NK-92 (cell line): ENCODE measurements around the gene AHCYL2.
"Not testable (repeated sequence)": the region's sequence is repeated elsewhere in the genome, so short reads cannot be mapped to it uniquely, and the experiment has no call there.

ENCODE experiments used
- DNase-seq: peaks from one replicate; lab custom pipeline; 2025; ENCODE audit not compliant: unreplicated experiment; lab: John Stamatoyannopoulos, UW

Gene AHCYL2

DNA sequence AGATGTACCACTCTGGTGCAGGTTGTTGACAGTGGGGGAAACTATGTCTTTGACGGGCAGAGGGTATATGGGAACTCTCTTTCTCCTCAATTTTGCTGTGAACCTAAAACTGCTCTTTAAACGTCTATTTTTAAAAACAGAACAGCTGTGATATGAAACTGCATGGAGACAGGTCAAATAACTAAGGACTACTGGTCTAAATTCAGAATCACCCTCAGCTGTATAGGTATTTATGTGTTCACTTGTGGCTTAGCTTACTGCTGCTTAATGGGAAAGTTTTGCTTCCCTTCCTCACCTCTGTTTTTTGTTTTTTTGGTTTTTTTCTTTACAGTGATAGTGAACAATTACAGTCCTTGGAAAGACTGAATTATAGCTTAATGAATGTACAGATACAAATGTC, 122.5 kb downstream of the AHCYL2 start:
- no peak for DNase-seq

DNA sequence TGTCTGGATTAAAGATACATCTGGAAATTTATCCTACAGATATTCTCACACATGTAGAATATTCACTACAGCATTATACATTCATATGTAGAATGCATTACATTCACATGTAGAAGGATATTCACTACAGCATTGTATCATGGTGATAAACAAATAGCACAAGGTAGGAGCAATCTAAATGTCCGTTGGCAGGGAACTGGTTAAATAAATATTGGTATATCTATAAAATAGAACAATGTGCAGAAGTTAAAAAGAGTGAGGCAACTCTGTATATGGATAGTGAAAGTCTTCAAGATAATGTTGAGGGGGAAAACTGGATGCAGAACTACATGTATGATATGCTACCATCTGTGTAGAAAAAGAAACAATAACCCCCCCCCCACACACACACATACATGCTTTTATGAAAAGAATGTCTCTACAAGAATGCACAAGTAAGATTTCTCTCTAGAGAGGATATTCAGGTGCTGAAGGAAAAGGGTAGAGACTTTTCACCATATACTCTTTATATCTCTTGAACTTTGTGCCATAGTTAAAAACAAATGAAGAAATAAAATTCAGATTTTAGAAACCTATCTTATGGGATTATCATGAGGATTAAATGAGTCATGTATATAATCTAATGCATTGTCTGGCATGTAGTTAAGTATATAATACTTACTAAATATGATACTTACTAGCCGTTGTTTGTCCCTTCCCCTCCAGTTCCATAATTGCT, 123.4 kb downstream of the AHCYL2 start:
- DNase-seq: no peak

DNA sequence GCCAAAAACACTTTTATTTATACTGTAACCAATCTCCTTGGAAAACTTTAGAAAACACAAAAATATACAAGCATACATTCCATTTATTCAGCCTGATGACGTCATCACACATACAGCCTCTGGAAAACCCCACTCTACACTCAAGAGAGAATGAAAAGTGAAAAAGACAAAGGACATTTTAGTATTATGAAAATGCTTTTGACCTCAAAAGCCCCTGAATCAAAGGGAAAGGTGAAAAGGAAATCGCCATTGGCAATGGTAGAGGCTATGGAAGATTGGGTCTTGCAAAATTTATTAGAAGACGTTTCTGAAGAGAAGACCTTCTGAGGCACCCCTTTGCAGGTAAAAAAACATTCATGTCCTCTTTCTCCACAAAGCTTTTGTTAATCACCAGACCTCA, 126.5 kb downstream of the AHCYL2 start:
- DNase-seq: no peak

DNA sequence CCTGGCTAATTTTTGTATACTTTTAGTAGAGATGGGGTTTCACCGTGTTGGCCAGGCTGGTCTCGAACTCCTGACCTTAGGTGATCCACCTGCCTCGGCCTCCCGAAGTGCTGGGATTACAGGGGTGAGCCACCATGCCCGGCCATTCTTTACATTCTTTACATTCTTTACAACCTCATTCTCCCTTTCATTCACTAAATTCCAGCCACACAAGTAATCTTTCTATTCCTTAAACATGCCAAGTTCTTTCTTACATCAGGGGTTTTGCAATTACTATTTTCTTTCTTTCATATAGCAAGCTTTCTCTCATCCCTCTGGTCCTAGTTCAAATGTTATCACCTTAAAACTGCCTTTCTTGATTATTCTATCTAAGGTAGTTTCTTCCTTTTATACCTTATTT, 128.3 kb downstream of the AHCYL2 start:
- not testable (repeated sequence) for DNase-seq

DNA sequence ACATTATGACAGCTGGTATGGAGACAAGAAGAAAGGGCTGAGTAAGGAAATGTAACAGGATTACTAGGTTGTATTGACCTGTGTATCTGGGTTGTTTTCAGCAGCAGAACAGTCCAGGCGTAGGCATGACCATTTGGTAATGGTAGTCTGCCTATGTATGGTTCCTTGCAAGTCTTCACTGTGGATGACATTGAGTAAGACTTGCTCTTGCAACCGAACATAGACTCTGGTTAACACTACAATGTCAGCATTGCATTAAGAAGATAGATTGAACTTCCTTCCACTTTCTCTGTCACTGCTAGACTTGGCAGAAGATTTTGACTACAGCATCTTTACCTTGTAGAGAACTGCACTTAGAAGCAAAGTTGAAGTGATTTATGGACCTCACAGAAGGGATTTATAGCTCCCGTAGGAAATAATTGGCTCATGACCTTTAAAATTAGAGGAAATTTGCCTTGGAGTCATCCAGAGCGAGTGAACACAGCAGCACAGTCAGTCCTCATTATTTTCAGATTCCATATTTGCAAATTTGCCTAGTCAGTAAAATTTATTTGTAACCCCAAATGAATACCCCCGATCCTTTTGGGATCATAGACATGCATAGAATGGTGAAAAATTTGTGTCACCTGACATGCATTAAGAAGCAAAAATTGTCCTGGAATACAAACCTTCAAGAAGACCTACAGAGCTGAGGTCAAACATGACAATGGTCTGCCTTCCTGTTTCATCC, 129.8 kb downstream of the AHCYL2 start:
- no peak for DNase-seq

DNA sequence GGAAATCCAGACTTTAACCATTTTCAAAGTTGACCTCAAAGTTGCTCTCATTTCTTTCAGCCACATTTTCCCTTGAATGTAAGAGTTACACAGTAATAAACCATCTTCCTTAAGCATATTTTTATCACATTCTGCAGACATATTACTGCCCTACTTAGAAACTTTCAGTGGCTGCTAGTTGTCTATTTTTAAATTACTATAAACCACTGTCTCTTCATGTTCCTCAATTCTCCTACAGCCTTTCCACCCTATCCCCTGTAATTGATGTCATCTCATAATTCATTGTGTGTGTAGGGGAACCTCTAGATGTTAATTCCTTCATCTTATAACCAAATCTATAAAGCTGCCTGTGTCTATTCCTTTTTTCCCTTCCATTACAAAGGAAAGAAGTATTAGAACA, 131.3 kb downstream of the AHCYL2 start:
- DNase-seq: no peak

DNA sequence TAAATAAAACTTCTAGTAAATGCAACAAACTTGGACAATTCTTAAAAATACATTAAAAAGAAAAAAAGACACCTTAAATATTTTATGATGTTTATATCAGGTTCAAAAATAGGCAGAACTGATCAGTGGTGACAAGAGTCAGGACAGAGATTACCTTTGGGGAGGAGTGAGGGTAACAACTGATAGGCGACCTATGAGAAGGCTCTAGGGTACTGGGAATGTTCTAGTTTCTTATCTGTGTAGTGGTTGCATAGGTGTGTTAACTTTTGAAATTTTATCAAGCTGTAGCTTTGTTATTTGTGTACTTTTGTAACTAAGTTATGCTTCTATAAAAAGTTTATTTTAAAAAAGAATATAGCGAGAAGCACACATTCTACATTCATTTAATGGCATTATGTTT, 134.3 kb downstream of the AHCYL2 start:
- DNase-seq: no peak

DNA sequence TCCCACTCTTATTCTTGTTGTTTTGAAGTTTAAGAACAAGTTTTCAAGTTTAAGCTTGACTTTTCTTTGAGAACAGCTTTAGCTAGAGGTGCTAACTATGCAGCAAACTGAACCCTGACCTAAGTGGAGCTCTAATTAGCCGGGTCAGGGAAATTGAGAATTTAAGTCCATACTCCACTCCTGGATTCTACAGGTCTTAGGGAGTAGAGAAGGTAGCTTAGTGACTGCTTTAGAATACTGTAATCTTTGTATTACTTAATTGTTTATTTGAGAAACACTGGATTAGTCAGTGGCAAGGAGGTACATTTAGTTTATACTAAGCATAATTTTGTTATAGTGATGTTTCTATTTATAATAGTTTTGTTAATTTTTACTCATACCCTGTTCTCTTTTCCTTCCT, 134.8 kb downstream of the AHCYL2 start:
- DNase-seq: no peak

DNA sequence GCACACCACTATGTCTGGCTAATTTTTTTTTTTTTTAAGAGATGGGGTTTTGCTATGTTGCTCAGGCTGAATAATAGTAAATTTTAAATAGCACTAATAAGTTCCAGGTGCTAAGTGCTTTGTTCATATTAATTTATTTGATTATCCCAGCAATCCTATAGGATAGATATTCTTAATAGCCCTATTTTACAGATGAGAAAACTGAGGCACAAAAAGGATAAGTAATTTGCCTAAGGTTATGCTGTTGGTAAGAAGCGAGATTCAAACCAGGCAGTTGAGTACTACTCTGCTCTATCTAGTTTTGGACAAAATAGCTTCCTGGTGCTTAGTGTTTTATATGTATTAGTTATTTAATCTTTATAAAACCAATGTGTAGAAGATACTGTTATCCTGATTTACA, 136.9 kb downstream of the AHCYL2 start:
- DNase-seq: no peak

DNA sequence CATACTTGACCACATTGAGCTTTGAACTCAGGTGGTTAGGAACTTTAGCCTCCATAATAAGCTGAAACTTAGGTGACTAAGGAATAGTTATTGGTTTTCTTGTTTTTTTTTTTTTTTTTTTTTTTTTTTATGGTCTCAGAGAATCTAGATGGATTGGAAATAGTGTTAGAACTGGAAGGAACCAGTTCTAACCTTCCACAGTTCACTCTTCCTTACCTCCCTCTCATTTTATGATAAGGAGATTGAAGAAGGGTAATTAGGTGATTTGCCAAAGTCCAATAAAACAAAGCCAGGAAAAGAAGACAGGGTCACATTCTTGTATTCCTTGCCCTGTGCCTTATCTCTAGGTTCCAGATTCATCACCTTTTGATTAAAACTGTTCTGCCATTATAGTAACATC, 137.7 kb downstream of the AHCYL2 start:
- no peak for DNase-seq

DNA sequence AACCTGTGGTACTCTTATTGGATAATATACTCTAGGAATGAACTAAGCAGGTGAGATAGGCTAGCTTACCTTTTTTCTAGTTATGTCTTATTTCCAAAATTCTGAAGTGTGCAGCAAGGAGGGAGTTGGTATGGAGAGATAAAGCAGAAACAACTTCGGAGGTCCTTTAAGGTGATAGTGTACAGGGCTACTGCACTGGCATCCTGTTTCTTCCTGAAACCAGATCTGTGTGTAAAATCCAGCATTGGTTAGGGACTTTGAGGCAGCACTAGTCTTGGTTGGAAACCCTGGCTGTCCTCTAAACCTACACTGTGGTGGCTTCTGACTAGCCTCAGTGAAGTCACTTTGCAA, 142.5 kb downstream of the AHCYL2 start:
- DNase-seq: no peak

DNA sequence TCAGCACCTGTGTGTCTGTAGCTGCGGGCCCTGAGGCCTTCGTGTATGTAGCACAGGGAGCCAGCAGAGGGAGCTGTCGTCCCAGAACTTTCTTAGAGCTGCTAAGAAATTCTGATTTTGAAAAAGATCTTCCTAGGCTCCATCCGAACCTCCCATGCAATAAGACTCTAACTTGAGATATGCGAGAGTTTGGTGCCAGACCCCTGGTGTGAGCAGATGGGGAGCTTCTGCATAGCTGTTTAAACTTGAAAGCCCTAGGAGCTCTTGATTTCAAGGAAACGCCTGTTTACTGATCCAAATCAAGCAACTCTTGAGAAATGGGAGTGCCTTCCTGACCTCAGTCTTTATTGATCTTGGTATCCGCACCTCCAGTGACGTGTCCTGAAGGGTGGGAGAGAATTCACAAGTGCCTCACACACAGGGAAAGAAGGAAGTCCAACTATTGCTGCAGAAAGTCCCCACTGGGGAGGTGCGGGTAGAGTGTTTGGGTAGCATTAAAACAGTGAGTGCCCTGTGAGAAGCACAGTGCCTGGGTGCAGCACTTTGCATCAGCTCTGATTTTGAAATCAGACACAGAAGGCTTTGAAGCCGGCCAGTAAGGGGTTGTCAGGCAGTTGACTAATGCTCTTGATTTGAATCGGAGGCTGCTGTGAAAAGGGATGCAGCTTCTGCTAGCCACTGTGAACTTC, 143.0 kb downstream of the AHCYL2 start:
- no peak for DNase-seq

DNA sequence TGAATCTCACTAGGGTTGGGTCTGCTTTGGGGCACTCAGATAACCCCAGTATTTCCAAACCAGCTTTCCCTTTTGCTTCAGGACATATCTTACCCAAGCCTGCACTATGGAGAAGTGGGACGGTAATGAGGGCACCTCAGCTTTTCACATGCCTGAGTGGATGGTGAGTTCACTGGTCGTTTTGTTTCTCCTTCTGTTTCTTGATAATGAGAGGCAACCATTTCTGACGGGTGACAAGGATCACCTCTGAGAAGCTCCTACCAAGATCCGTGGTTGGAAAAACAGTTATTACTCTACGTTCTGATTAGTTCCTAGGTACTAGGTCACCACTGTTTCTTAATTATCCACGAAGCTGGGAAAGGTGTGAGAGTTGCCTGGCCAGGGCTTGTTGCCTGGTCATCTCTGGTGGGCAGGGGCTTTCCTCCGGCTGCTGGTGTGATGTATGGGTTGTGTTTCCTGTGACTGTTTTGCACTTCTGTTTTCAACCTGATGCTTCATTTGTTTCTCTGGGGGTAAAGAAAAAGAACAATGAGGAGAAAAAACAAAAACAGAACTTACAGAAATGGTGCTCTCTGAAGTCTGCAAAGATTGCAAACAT, 143.7 kb downstream of the AHCYL2 start:
- DNase-seq: no peak

DNA sequence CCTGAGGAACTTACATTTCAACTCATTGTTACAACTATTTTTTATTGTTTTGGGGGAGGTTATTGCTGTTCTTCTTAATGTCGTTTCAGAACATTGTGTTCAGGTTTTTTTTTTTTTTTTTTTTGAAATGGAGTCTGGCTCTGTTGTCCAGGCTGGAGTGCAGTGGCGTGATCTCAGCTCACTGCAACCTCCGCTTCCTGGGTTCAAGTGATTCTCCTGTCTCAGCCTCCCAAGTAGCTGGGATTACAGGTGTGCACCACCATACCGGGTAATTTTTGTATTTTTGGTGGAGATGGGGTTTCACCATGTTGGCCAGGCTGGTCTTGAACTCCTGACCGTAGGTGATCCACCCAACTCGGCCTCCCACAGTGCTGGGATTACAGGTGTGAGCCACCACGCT, 144.6 kb downstream of the AHCYL2 start:
- DNase-seq: not testable (repeated sequence)

DNA sequence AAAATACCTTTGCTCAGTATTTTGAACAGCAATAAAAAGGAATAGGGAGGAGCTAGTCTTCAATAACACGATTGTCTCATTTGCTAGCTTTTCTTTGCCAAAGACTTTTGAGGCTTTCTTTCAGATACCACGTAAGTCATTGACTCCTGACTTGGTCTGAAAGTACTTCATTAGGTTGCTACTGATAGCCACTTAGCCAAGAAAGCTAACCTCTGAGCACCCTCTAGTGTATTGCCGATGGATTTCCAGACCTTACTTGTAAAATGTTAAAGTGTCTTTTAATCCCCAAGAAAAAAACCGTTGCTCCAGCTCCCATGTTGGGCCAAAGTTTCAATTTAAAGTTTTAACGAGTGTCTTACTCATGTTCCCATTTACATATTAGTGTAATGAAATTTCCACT, 146.0 kb downstream of the AHCYL2 start:
- no peak for DNase-seq

DNA sequence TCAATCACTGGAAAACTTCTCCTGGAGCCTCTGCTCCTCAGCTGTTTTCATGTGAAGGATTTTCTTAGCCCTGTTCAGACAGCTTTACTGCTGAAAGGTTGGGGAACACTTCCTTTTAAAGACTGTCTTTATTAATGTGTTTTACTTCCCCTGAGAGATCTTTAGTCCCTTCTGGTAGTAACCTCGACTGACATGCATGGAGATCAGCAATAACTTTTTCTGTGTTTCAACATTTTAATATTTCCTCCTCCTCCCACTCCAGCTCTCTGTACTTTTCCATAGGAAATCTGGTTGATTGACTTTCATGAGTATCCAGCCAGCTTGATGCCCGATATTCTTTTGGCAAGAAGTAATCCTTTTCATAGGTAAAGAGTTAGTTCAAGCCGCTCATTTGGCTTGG, 146.7 kb downstream of the AHCYL2 start:
- DNase-seq: no peak

DNA sequence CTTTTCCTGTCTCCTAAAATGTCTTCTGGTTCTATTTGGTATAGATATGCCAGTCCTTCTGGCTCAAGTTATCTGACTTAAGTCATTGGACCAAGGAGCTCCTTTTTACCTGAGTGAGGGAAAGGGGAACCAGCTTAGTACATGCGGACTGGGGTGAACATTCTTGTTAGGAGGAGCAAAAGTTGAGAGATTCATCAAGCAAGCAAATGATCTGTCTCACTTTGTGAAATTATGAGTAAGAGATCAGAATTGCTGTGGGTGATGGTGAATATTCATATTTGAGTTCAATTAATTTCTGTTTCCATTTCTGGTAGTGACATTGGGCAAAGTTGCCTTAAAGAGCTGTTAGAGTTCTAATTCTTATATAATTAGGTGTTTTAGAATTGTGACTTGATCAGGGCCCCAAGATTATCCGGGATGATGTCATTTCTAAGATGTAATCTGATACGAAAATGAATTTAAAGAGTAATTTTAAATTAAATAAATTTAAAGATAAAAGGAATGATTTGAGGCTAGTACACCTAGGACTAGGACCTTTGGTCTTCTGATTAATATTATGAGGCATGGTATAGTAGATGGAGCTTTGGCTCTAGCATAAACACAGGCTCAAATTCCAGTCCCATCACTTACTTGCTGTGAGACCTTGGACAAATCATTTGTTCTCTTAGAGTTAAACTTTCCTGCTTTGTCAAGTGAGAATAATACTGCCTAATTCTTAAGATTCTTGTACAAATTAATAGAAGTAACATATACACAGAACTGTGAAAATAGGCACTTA, 149.0 kb downstream of the AHCYL2 start:
- DNase-seq: no peak

DNA sequence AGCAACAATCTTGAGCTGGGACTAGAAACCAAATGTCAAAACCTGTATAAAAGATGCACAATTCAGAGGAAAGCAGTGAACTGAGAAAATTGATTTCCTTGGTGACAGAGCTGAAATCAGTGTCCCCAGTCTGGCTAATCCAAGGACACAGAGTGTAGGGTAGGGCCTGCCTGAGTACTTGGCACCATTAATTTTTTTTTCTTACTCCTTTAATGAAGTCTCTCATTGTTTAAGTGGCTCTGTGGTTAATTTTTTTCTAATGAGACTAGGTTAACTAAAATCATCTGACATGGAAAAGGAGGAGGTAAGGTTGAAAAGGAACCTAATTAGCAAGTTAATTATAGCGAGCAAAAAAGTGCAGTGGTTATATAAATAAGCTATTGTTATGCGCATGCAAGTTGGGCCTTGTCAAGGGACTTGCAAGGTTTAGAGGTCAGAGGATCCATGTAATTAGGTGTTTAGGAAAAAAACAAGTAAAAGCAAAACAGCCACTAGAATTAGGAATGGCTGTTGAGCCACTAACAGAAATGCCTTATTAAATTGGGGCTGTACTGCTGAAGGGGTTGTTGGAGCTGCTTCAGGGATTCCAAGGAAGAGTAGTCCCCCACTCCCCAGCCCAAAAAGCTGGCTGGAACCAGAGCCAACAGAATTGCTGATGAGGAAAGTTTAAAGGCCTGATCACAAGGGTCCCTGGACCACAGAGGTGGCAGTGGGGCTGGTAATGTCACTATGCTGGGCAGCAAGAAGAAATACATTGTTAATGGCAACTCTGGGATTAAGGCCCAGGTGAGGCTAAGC, 150.5 kb downstream of the AHCYL2 start:
- no peak for DNase-seq

DNA sequence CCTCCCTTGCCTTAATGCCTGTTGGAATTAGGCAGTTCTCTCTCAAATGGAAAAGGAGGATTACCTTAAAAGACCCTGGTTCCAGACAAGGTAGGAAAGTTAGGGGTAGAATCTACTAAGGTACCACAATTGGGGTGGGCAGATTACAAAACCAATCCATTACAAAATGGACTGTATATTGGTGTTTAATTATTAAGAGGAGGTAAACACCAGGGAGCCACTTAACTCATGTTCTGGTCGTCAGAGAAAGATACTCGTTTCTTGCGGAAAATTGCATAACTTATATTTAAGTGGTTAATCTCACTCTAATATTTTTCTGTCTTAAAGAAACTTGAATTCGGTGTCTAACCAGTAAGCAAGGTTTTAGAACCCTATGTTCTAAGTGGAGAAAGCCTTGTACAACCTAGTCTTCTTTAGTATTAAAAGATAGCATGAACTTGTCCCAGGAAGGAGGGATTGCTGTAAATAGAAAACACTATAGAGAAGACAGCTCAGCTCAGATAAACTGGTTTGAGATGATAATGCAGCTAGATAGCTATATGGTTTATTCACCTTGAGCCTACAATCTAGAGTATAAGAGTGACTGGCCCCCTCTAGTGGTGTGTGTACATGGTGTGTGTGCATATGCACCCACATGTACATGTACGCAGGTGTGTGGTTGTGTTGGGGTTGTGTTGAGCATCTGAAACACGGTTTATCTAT, 151.4 kb downstream of the AHCYL2 start:
- no peak for DNase-seq
